Sigmoid colon (tissue), 7 donors: ENCODE measurements around the gene CHRND. TPM values are rescaled to one million over a fixed set of nuclear protein-coding genes. Genes with fewer than 3 reads are reported as not detected.

Experiments
- DNase-seq: peaks from one replicate; pipeline ENCODE4 v3.0.0-alpha.2; 2019
- H3K27ac ChIP-seq, 4 donors: fragments of 200-600 bp; sonication (generic); one replicate each; pipeline ENCODE4 v1.5.1; 2016 to 2019; ENCODE audit warnings: mild to moderate bottlenecking in 1 of 4
- H3K27me3 ChIP-seq, 3 donors: fragments of 200-600 bp; sonication (generic); one replicate each; pipeline ENCODE4 v1.5.1; 2019; ENCODE audit warnings: mild to moderate bottlenecking in 1 of 3
- H3K36me3 ChIP-seq, 4 donors: fragments of 200-600 bp; sonication (generic); one replicate each; pipeline ENCODE4 v1.5.1; 2016 to 2019
- H3K4me1 ChIP-seq, 4 donors: fragments of 200-600 bp; sonication (generic); one replicate each; pipeline ENCODE4 v1.5.1; 2017 to 2019
- H3K4me3 ChIP-seq, 4 donors: fragments of 200-600 bp; sonication (generic); one replicate each; pipeline ENCODE4 v1.5.1; 2017 to 2019; ENCODE audit warnings: mild to moderate bottlenecking in 2 of 4, moderate library complexity in 1 of 4
- H3K9me3 ChIP-seq, 4 donors: fragments of 200-600 bp in 3 of 4; sonication (generic) in 3 of 4; one replicate each; pipeline versions ENCODE4 v1.5.1 to v1.6.1; 2013 to 2019
- CTCF ChIP-seq, 4 experiments: fragments of 450-650 bp in 3 of 4; fragments of 200-600 bp in 1 of 4; IDR thresholded peaks; one replicate each; pipeline ENCODE4 v1.5.1; 2016 to 2019; ENCODE audit warnings: antibody characterized with exemption in 4 of 4, mild to moderate bottlenecking in 3 of 4, moderate library complexity in 2 of 4
- EP300 ChIP-seq, 4 donors: sonication (generic); formaldehyde crosslinking; IDR thresholded peaks; one replicate each; pipeline ENCODE4 v1.6.1; 2017; ENCODE audit warnings: antibody characterized with exemption in 4 of 4
- POLR2A ChIP-seq, 2 donors: fragments of 450-650 bp; IDR thresholded peaks; one replicate each; pipeline ENCODE4 v1.6.1; 2016; ENCODE audit warnings: antibody characterized with exemption in 2 of 2, mild to moderate bottlenecking in 2 of 2, moderate library complexity in 2 of 2
- POLR2AphosphoS5 ChIP-seq, 4 donors: sonication (generic); formaldehyde crosslinking; IDR thresholded peaks; one replicate each; pipeline ENCODE4 v1.6.1; 2017; ENCODE audit warnings: antibody characterized with exemption in 4 of 4
- WGBS, 2 donors: extraction: QIAGEN DNeasy Blood & Tissue Kit; methylation state at CpG; one replicate each; pipeline ENCODE4 v1.1.7; 2013; 5-methylcytosine and 5-hydroxymethylcytosine counted together
- intact Hi-C: fragments of 100-400 bp; cut with DNase I; formaldehyde crosslinking; loops from one replicate; pipeline ENCODE4 v1.15.1; 2023
- polyA plus RNA-seq, 3 donors: library from polyadenylated mRNA; stranded (reverse); fragments of 200-250 nt; gene quantifications; one replicate each; pipeline ENCODE4 v1.2.3, GENCODE V29; 2013
- total RNA-seq, 4 donors: library from RNA; depleted of rRNA; stranded (reverse); fragments of >200 nt; gene quantifications; one replicate each; pipeline ENCODE4 v1.1.0, GENCODE V29; 2016
- donor health status: healthy with polysubstance abuse.
- donor health status: Bipolar disorder and iron deficiency.
- donor health status: healthy.

Gene CHRND
- total and polyA plus RNA-seq, 7 donors, result not detected

- 28 to 69% methylated on average over 7 of the region's 7 CpGs for WGBS, 2 donors
- H3K27ac ChIP-seq, result no peak overlapping the region
- TF ChIP-seq POLR2A (IDR thresholded peaks at IDR 0.05), result no peak
- DNase-seq, result no peak
- intact Hi-C loops, result no loop called here
- peaks cover 36 to 97% (median 53%) of the 10 kb centered on the region in 4 donors for H3K36me3 ChIP-seq
- no peaks in the 10 kb centered on the region for H3K4me1 ChIP-seq
- no peaks in the 10 kb centered on the region for H3K27me3 ChIP-seq
- H3K9me3 ChIP-seq, result no peaks in the 10 kb centered on the region
- H3K4me3 ChIP-seq, result no peak overlapping the region
Measured at GRCh38 chr2:232571026-232571474, 45.1 kb downstream of the CHRND start.

GRCh38 chr2:232573042-232573441, 47.1 kb downstream of the CHRND start:
- Histone ChIP-seq H3K27me3 (no peaks in the 10 kb centered on the region), H3K36me3 (peaks cover 18 to 88% (median 34%) of the 10 kb centered on the region in 4 donors), H3K9me3 (no peaks in the 10 kb centered on the region), H3K4me3 (no peak overlapping the region), H3K4me1 (no peaks in the 10 kb centered on the region), H3K27ac (no peak overlapping the region)
- intact Hi-C loops, result no loop called here
- no peak for TF ChIP-seq EP300 (IDR thresholded peaks at IDR 0.05)
- no peak for TF ChIP-seq POLR2A (IDR thresholded peaks at IDR 0.05)
- TF ChIP-seq CTCF (IDR thresholded peaks at IDR 0.05), result no peak
- TF ChIP-seq POLR2AphosphoS5 (IDR thresholded peaks at IDR 0.05), result no peak
- no peak for DNase-seq

GRCh38 chr2:232573771-232574435, 47.9 kb downstream of the CHRND start:
- no peaks in the 10 kb centered on the region for H3K9me3 ChIP-seq
- no peak for TF ChIP-seq POLR2AphosphoS5 (IDR thresholded peaks at IDR 0.05)
- TF ChIP-seq EP300 (IDR thresholded peaks at IDR 0.05), result no peak
- TF ChIP-seq POLR2A (IDR thresholded peaks at IDR 0.05), result no peak
- no peak for TF ChIP-seq CTCF (IDR thresholded peaks at IDR 0.05)
- H3K27me3 ChIP-seq, result no peaks in the 10 kb centered on the region
- no peak for DNase-seq
- H3K4me1 ChIP-seq, result no peaks in the 10 kb centered on the region
- H3K36me3 ChIP-seq, result peaks cover 10 to 82% (median 26%) of the 10 kb centered on the region in 4 donors
- 15 to 73% methylated on average over 8 of the region's 8 CpGs for WGBS, 2 donors
- no peak overlapping the region for H3K27ac ChIP-seq
- H3K4me3 ChIP-seq, result no peak overlapping the region
- intact Hi-C loops, result no loop called here

- no peak for DNase-seq
- no peak for TF ChIP-seq CTCF (IDR thresholded peaks at IDR 0.05)
- no peak for TF ChIP-seq POLR2A (IDR thresholded peaks at IDR 0.05)
- TF ChIP-seq POLR2AphosphoS5 (IDR thresholded peaks at IDR 0.05), result no peak
- no peak for TF ChIP-seq EP300 (IDR thresholded peaks at IDR 0.05)
- Histone ChIP-seq H3K4me3 (no peak overlapping the region), H3K9me3 (no peaks in the 10 kb centered on the region), H3K27ac (no peak overlapping the region), H3K4me1 (no peaks in the 10 kb centered on the region), H3K36me3 (peaks cover under 1 to 78% (median 16%) of the 10 kb centered on the region in 4 donors), H3K27me3 (no peaks in the 10 kb centered on the region)
- 33 to 79% methylated on average over 5 of the region's 5 CpGs for WGBS, 2 donors
- intact Hi-C loops, result no loop called here
Measured at GRCh38 chr2:232574674-232575403, 48.9 kb downstream of the CHRND start.

GRCh38 chr2:232575404-232575746, 49.4 kb downstream of the CHRND start:
- Histone ChIP-seq H3K27me3 (no peaks in the 10 kb centered on the region), H3K4me3 (no peak overlapping the region), H3K36me3 (peaks cover 0 to 74% (median 12%) of the 10 kb centered on the region in 4 donors), H3K27ac (no peak overlapping the region), H3K4me1 (no peaks in the 10 kb centered on the region), H3K9me3 (no peaks in the 10 kb centered on the region)
- 44 to 89% methylated on average over 1 of the region's 1 CpG for WGBS, 2 donors
- intact Hi-C loops, result no loop called here
- DNase-seq, result no peak
- TF ChIP-seq POLR2AphosphoS5 (IDR thresholded peaks at IDR 0.05) (no peak), EP300 (IDR thresholded peaks at IDR 0.05) (no peak), POLR2A (IDR thresholded peaks at IDR 0.05) (no peak), CTCF (IDR thresholded peaks at IDR 0.05) (no peak)
